Activated B cell treated with CpG ODN at 0.5 μM for 24 hours (primary cell): ENCODE data around the gene ABR. TPM values are rescaled to one million over a fixed set of nuclear protein-coding genes. Genes with fewer than 3 reads are reported as not detected.

Source experiments
- ATAC-seq: fragments of 200-7000 bp; cut with Tn5 transposase; one replicate; pipeline ENCODE4 v1.10.0; 2021; ENCODE audit warnings: low read depth, mild to moderate bottlenecking, moderate library complexity
- CTCF ChIA-PET: fragments of 350-600 bp; sonication (Branson Sonifier 250); formaldehyde crosslinking; loops from one replicate; lab custom pipeline; 2021; ENCODE audit warnings: antibody characterized with exemption; lab: Charles Lee
- POLR2A ChIA-PET: fragments of 350-600 bp; sonication (Branson Sonifier 250); formaldehyde crosslinking; loops from one replicate; lab custom pipeline; 2021; ENCODE audit warnings: antibody characterized with exemption; lab: Charles Lee
- DNase-seq: peaks from one replicate; pipeline ENCODE4 v3.0.0; 2022
- H3K27ac Mint-ChIP-seq: one replicate; pipeline ENCODE4 v1.8.0; 2020; ENCODE audit warnings: mixed read lengths
- H3K27me3 Mint-ChIP-seq: one replicate; pipeline ENCODE4 v1.8.0; 2021; ENCODE audit warnings: mixed read lengths
- H3K36me3 Mint-ChIP-seq: one replicate; pipeline ENCODE4 v1.8.0; 2021; ENCODE audit warnings: low read depth, mixed read lengths
- H3K4me1 Mint-ChIP-seq: one replicate; pipeline ENCODE4 v1.8.0; 2021; ENCODE audit warnings: mixed read lengths
- H3K4me3 Mint-ChIP-seq: one replicate; pipeline ENCODE4 v1.8.0; 2020; ENCODE audit warnings: mild to moderate bottlenecking, mixed read lengths
- H3K9me3 Mint-ChIP-seq: one replicate; pipeline ENCODE4 v1.8.0; 2020; ENCODE audit warnings: mixed read lengths
- CTCF ChIP-seq: fragments of 200-600 bp; IDR thresholded peaks from one replicate; pipeline ENCODE4 v1.8.0; 2022; ENCODE audit warnings: antibody characterized with exemption, mild to moderate bottlenecking
- intact Hi-C: fragments of 100-400 bp; cut with micrococcal nuclease; formaldehyde crosslinking; loops from one replicate; pipeline ENCODE4 v1.15.1; 2024
- total RNA-seq: library from RNA; stranded (reverse); gene quantifications from 2 replicates; pipeline ENCODE4 v1.2.3, GENCODE V29; 2022

The ABR gene
- total RNA-seq, 1 donor from 2014 or later = 150 TPM

GRCh38 chr17:970364-970763 is 209.4 kb downstream of the ABR start:
- POLR2A ChIA-PET = no interaction called here
- H3K4me1 Mint-ChIP-seq = no peaks in the 10 kb centered on the region
- no peak for DNase-seq
- no peaks in the 10 kb centered on the region for H3K36me3 Mint-ChIP-seq
- peaks cover 18% of the 10 kb centered on the region for H3K27me3 Mint-ChIP-seq
- CTCF ChIA-PET = no interaction called here
- no peak overlapping the region for H3K4me3 Mint-ChIP-seq
- intact Hi-C loops = no loop called here
- no peaks in the 10 kb centered on the region for H3K9me3 Mint-ChIP-seq
- TF ChIP-seq CTCF = no peak
- no peak for ATAC-seq
- H3K27ac Mint-ChIP-seq = no peak overlapping the region

- Mint-ChIP-seq H3K4me3 (no peak overlapping the region), H3K9me3 (no peaks in the 10 kb centered on the region), H3K27me3 (peaks cover 18% of the 10 kb centered on the region), H3K27ac (no peak overlapping the region), H3K36me3 (no peaks in the 10 kb centered on the region), H3K4me1 (no peaks in the 10 kb centered on the region)
- no peak for TF ChIP-seq CTCF
- intact Hi-C loops = no loop called here
- ChIA-PET POLR2A (no interaction called here), CTCF (no interaction called here)
- DNase-seq (no peak), ATAC-seq (no peak)
Measured at GRCh38 chr17:969811-970355, 209.9 kb downstream of the ABR start.

- CTCF ChIA-PET = no interaction called here
- ATAC-seq = no peak
- H3K27ac Mint-ChIP-seq = no peak overlapping the region
Measured at GRCh38 chr17:968812-969730, 210.7 kb downstream of the ABR start.

GRCh38 chr17:967122-967521 is 212.7 kb downstream of the ABR start:
- H3K4me3 Mint-ChIP-seq = no peak overlapping the region
- ChIA-PET POLR2A (no interaction called here), CTCF (no interaction called here)
- no peak for ATAC-seq
- H3K27me3 Mint-ChIP-seq = peaks cover 19% of the 10 kb centered on the region
- no peaks in the 10 kb centered on the region for H3K36me3 Mint-ChIP-seq
- intact Hi-C loops = no loop called here
- H3K4me1 Mint-ChIP-seq = no peaks in the 10 kb centered on the region
- DNase-seq = no peak
- no peaks in the 10 kb centered on the region for H3K9me3 Mint-ChIP-seq
- TF ChIP-seq CTCF = no peak
- H3K27ac Mint-ChIP-seq = no peak overlapping the region

More at GRCh38 chr17:968812-969730, 210.7 kb downstream of the ABR start:
- Mint-ChIP-seq H3K4me1 (no peaks in the 10 kb centered on the region), H3K4me3 (no peak overlapping the region), H3K36me3 (no peaks in the 10 kb centered on the region), H3K9me3 (no peaks in the 10 kb centered on the region), H3K27me3 (peaks cover 18% of the 10 kb centered on the region)
- TF ChIP-seq CTCF = no peak
- intact Hi-C loops = no loop called here
- no peak for DNase-seq
- POLR2A ChIA-PET = no interaction called here

- ATAC-seq (no peak), DNase-seq (no peak)
- Mint-ChIP-seq H3K4me3 (no peak overlapping the region), H3K36me3 (no peaks in the 10 kb centered on the region), H3K9me3 (no peaks in the 10 kb centered on the region), H3K4me1 (no peaks in the 10 kb centered on the region), H3K27me3 (peaks cover 24% of the 10 kb centered on the region), H3K27ac (no peak overlapping the region)
- no peak for TF ChIP-seq CTCF
- intact Hi-C loops = no loop called here
- ChIA-PET CTCF (no interaction called here), POLR2A (no interaction called here)
Measured at GRCh38 chr17:965311-965989, 214.3 kb downstream of the ABR start.
